ENCODE results near the gene GDF11. TPM values are rescaled to one million over a fixed set of nuclear protein-coding genes. Genes with fewer than 3 reads are reported as not detected.
A peak's percentile ranks its signal among the peaks of the same experiment; 100 is the strongest.

Gene GDF11
- total RNA-seq, 1 donor from 2014 or later: 11.6 TPM

- DNase-seq (ENCODE audit: extremely low spot score, unreplicated experiment): no peak
- TF ChIP-seq CTCF (IDR thresholded peaks at IDR 0.05): no peak
- peak overlapping the region; percentile 69 for H3K27ac Mint-ChIP-seq (ENCODE audit: unreplicated experiment)
- H3K4me1 Mint-ChIP-seq (ENCODE audit: unreplicated experiment): peaks cover 30% of the 10 kb centered on the region
- H3K4me3 Mint-ChIP-seq (ENCODE audit: unreplicated experiment): peak overlapping the region; percentile 85
- no peaks in the 10 kb centered on the region for H3K27me3 Mint-ChIP-seq (ENCODE audit: unreplicated experiment)
- no peaks in the 10 kb centered on the region for H3K9me3 Mint-ChIP-seq (ENCODE audit: unreplicated experiment)
- peaks cover 3% of the 10 kb centered on the region for H3K36me3 Mint-ChIP-seq (ENCODE audit: unreplicated experiment)
Measured at GRCh38 chr12:55744340-55745030, 1.6 kb downstream of the GDF11 start.

GRCh38 chr12:55745361-55746173 lies 2.6 kb downstream of the GDF11 start:
- Mint-ChIP-seq H3K4me3 (ENCODE audit: unreplicated experiment) (peak overlapping the region; percentile 85), H3K27ac (ENCODE audit: unreplicated experiment) (peak overlapping the region; percentile 56), H3K4me1 (ENCODE audit: unreplicated experiment) (peaks cover 30% of the 10 kb centered on the region), H3K36me3 (ENCODE audit: unreplicated experiment) (peaks cover 3% of the 10 kb centered on the region), H3K27me3 (ENCODE audit: unreplicated experiment) (no peaks in the 10 kb centered on the region), H3K9me3 (ENCODE audit: unreplicated experiment) (no peaks in the 10 kb centered on the region)
- DNase-seq (ENCODE audit: extremely low spot score, unreplicated experiment): no peak
- TF ChIP-seq CTCF (IDR thresholded peaks at IDR 0.05): no peak

GRCh38 chr12:55746174-55746912 lies 3.4 kb downstream of the GDF11 start:
- H3K36me3 Mint-ChIP-seq (ENCODE audit: unreplicated experiment): peaks cover 10% of the 10 kb centered on the region
- peak overlapping the region; percentile 56 for H3K27ac Mint-ChIP-seq (ENCODE audit: unreplicated experiment)
- H3K27me3 Mint-ChIP-seq (ENCODE audit: unreplicated experiment): no peaks in the 10 kb centered on the region
- no peak for DNase-seq (ENCODE audit: extremely low spot score, unreplicated experiment)
- peak overlapping the region; percentile 2 for H3K4me3 Mint-ChIP-seq (ENCODE audit: unreplicated experiment)
- peaks cover 30% of the 10 kb centered on the region for H3K4me1 Mint-ChIP-seq (ENCODE audit: unreplicated experiment)
- H3K9me3 Mint-ChIP-seq (ENCODE audit: unreplicated experiment): no peaks in the 10 kb centered on the region
- TF ChIP-seq CTCF (IDR thresholded peaks at IDR 0.05): no peak

- no peak overlapping the region for H3K27ac Mint-ChIP-seq (ENCODE audit: unreplicated experiment)
- H3K4me3 Mint-ChIP-seq (ENCODE audit: unreplicated experiment): no peak overlapping the region
- H3K9me3 Mint-ChIP-seq (ENCODE audit: unreplicated experiment): no peaks in the 10 kb centered on the region
- peaks cover 30% of the 10 kb centered on the region for H3K4me1 Mint-ChIP-seq (ENCODE audit: unreplicated experiment)
- no peak for TF ChIP-seq CTCF (IDR thresholded peaks at IDR 0.05)
- DNase-seq (ENCODE audit: extremely low spot score, unreplicated experiment): no peak
- no peaks in the 10 kb centered on the region for H3K27me3 Mint-ChIP-seq (ENCODE audit: unreplicated experiment)
- peaks cover 13% of the 10 kb centered on the region for H3K36me3 Mint-ChIP-seq (ENCODE audit: unreplicated experiment)
Measured at GRCh38 chr12:55746913-55747231, 4.0 kb downstream of the GDF11 start.

Measured in osteocyte (in vitro differentiated cells).